H1 (cell line): ENCODE measurements around the gene TCF19. TPM values are rescaled to one million over a fixed set of nuclear protein-coding genes. Genes with fewer than 3 reads are reported as not detected.

ENCODE experiments used
- CHD7 ChIP-seq: fragments of 300-600 bp; sonication (generic); IDR thresholded peaks from 2 replicates; pipeline ENCODE4 v1.7.1; 2012; ENCODE audit warnings: low read length, moderate library complexity, mild to moderate bottlenecking, inconsistent platforms; ENCODE audit not compliant: insufficient replicate concordance
- EP300 ChIP-seq, 2 experiments: IDR thresholded peaks; 1 replicate in 1 of 2; 2 replicates in 1 of 2; pipeline ENCODE4 v1.6.1; 2011 to 2012; ENCODE audit warnings: low read depth in 2 of 2, low read length in 2 of 2, mild to moderate bottlenecking in 2 of 2, borderline replicate concordance in 1 of 2, inconsistent platforms in 1 of 2, moderate library complexity in 1 of 2
- RNF2 ChIP-seq: fragments of 200-900, 300-1000 bp; sonication (generic); IDR thresholded peaks from 2 replicates; pipeline ENCODE4 v1.7.1; 2016; ENCODE audit warnings: borderline replicate concordance, low read depth, mild to moderate bottlenecking, antibody characterized with exemption, low read length; ENCODE audit not compliant: poor library complexity, severe bottlenecking; ENCODE audit errors: missing control alignments
- TCF12 ChIP-seq: IDR thresholded peaks from 2 replicates; pipeline ENCODE4 v1.6.1; 2011; ENCODE audit warnings: low read depth, mild to moderate bottlenecking, low read length
- polyA plus RNA-seq, 7 experiments: library from polyadenylated mRNA; depleted of rRNA in 3 of 7; stranded (reverse) in 5 of 7; unstranded in 2 of 7; fragments of >200 nt in 5 of 7; fragments of 200-250 nt in 2 of 7; gene quantifications; 1 replicate in 5 of 7; 2 replicates in 1 of 7; 4 replicates in 1 of 7; pipeline versions ENCODE4 v1.2.1 to v1.2.3, GENCODE V29; 2011 to 2013; ENCODE audit warnings: missing spikeins in 2 of 7, mixed read lengths in 2 of 7
- total RNA-seq: library from RNA; stranded (reverse); fragmentation: NEBNext Ultra II Directional; extraction: Animal tissue kit (Norgen Biotek cat#: 25700); gene quantifications from 2 replicates; pipeline ENCODE4 v1.2.1, GENCODE V29; 2021
- TF ChIP-seq, protein P1 (sequence below), 3 experiments: IDR thresholded peaks; 1 replicate in 2 of 3; 2 replicates in 1 of 3; pipeline versions ENCODE4 v1.5.1 to v1.6.1; 2011; ENCODE audit warnings: low read length in 3 of 3, mild to moderate bottlenecking in 3 of 3, inconsistent platforms in 2 of 3, low read depth in 1 of 3, moderate library complexity in 1 of 3; ENCODE audit not compliant: insufficient read depth in 1 of 3; ENCODE audit errors: control extremely low read depth in 1 of 3

The TCF19 gene
- total and polyA plus RNA-seq, 2 of the 8 experiments (the other 6 are each of a cell fraction or from before 2014, with no cell fraction given): 7.2 to 11.0 TPM

DNA sequence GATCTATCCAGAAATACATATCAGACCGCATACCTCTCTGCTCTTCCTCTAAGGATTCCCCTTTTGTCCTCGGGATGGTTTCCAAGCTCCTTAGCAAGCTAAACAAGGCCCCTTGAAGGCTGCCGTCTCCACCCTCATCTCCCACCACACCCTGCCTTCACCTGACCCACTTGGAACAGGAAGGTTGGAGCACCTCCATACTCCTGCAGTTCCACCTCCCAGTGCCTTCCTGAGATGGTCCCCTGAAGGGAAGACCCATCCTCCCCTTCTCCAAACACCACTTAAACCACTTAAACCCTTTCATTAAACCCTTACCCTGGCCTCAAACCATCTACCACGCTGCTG is 20.6 kb downstream of the TCF19 start (continued):
- TF ChIP-seq CHD7 (no peak), EP300 (IDR thresholded peaks at IDR 0.05; ENCODE audit: borderline replicate concordance in 1 of 2, low read depth in 2 of 2, low read length in 2 of 2) (no peak), TCF12 (no peak), RNF2 (no peak)
- TF ChIP-seq, protein P1, sequence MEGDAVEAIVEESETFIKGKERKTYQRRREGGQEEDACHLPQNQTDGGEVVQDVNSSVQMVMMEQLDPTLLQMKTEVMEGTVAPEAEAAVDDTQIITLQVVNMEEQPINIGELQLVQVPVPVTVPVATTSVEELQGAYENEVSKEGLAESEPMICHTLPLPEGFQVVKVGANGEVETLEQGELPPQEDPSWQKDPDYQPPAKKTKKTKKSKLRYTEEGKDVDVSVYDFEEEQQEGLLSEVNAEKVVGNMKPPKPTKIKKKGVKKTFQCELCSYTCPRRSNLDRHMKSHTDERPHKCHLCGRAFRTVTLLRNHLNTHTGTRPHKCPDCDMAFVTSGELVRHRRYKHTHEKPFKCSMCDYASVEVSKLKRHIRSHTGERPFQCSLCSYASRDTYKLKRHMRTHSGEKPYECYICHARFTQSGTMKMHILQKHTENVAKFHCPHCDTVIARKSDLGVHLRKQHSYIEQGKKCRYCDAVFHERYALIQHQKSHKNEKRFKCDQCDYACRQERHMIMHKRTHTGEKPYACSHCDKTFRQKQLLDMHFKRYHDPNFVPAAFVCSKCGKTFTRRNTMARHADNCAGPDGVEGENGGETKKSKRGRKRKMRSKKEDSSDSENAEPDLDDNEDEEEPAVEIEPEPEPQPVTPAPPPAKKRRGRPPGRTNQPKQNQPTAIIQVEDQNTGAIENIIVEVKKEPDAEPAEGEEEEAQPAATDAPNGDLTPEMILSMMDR (IDR thresholded peaks at IDR 0.05; ENCODE audit: control extremely low read depth in 1 of 3, insufficient read depth in 1 of 3, low read depth in 1 of 3, low read length in 3 of 3): no peak
- TF ChIP-seq, all 59 proteins: peak for 0
